Choroid plexus epithelial cell (primary cell): ENCODE measurements around the gene GBE1.
A peak's percentile ranks its signal among the peaks of the same experiment; 100 is the strongest.
"Not testable (repeated sequence)": the region's sequence is repeated elsewhere in the genome, so short reads cannot be mapped to it uniquely, and the experiment has no call there.

Experiments used
- DNase-seq: peaks from one replicate; pipeline ENCODE4 v3.0.0-alpha.2; 2010; ENCODE audit warnings: low read depth
- H3K4me3 ChIP-seq: 2 replicates; pipeline ENCODE4 v1.5.1; 2011; ENCODE audit warnings: low read depth, mild to moderate bottlenecking, control low read depth, low read length, moderate library complexity
- CTCF ChIP-seq: conservative IDR thresholded peaks from 2 replicates; pipeline ENCODE4 v1.5.1; 2011; ENCODE audit warnings: low read depth, mild to moderate bottlenecking, control low read depth, inconsistent platforms, low read length, moderate library complexity

Gene GBE1

DNA sequence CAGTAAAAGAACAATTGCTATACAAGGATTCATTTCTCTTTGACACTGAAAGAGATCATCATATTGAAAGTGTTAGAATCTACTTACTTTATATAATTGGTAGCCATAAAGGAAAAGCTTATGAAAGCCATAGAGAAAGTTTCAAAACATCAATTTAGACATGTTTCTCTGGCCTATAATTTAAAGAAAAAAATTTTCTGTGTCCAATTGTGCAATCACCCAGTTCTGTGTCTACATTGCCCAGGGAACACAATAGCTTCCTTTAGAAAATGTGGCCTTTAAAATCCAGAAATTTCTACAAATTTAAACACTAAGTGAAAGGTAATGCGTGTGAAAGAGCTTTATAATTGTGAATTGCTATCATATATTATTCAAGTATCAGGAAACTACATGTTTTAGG is 259.2 kb downstream of the GBE1 start:
- no peak for TF ChIP-seq CTCF
- no peak for DNase-seq
- no peak overlapping the region for H3K4me3 ChIP-seq

DNA sequence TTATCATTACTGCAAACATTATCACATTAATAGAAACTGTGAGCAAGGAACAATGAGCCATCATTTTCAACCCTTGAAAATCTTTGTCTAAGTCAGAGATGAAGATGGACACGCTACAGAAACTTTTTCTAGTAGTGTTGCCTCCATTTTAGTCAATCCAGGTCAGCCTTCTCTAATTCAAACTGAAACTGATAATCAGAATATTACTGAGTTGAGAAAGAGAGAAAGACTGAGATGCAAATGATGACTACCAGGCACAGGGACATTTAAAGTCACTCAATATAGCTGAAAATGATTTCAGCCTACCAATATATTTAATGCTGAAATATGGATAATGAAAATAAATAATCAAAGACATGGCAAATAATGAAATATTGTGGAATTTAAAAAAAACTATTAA is 261.4 kb downstream of the GBE1 start:
- TF ChIP-seq CTCF, result no peak
- no peak for DNase-seq

DNA sequence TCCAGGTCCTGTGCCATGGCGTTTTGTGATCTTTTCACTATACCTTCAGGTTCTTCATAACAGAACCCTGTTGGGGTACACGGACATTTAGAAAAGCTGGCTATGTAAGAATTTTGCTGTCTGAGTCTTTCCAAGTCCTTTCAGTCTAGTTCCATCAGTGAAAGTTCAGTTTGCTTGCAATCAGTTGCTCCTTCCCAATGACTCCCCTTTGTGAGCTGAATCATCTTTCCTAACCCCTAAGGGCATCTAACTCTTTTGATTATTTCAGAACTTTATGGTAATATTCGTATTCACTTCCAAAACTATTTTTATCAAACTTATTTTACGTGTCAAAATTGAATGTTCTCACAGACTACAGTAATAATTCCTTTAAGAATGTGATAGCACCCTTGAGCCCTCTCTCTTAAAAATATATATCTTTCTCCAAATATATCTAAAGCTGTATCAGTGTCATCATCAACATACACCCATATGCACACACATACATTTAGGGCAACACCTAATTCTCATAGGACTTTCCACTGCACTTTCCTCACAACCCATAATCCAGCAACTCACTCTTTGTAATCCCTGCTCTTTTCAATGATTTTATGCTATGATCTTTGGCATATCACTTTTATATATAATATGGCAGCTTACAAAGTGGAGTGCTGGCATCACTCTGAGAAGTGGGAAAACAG is 263.7 kb downstream of the GBE1 start:
- no peak for DNase-seq
- H3K4me3 ChIP-seq, result no peak overlapping the region
- TF ChIP-seq CTCF, result no peak

More for the DNA sequence above, 261.4 kb downstream of the GBE1 start:
- no peak overlapping the region for H3K4me3 ChIP-seq

GRCh38 chr3:81496407-81497104 is 264.9 kb downstream of the GBE1 start:
- no peak for DNase-seq
- no peak overlapping the region for H3K4me3 ChIP-seq
- TF ChIP-seq CTCF, result no peak

GRCh38 chr3:81492471-81492870 is 269.0 kb downstream of the GBE1 start:
- DNase-seq, H3K4me3 ChIP-seq: not testable (repeated sequence)

DNA sequence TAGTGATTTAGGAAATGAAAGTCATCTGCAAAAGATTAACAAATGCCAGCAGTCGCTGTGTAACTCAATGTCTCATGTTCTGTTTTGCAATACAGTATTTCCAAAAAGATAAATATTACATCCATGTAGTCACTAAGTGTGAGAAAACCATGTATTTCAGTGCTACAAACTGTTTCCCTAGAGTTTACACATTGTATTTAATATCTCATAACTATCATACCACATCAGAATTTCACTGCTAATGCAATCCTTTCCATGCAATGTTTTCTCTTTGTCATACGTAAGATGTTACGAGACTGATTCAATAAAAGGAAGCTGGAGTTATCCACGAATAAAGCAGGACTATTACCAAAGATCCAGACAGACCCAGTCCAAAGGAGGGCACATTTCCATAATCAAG is 269.4 kb downstream of the GBE1 start:
- H3K4me3 ChIP-seq, result no peak overlapping the region
- TF ChIP-seq CTCF, result no peak
- DNase-seq, result peak; percentile 60

DNA sequence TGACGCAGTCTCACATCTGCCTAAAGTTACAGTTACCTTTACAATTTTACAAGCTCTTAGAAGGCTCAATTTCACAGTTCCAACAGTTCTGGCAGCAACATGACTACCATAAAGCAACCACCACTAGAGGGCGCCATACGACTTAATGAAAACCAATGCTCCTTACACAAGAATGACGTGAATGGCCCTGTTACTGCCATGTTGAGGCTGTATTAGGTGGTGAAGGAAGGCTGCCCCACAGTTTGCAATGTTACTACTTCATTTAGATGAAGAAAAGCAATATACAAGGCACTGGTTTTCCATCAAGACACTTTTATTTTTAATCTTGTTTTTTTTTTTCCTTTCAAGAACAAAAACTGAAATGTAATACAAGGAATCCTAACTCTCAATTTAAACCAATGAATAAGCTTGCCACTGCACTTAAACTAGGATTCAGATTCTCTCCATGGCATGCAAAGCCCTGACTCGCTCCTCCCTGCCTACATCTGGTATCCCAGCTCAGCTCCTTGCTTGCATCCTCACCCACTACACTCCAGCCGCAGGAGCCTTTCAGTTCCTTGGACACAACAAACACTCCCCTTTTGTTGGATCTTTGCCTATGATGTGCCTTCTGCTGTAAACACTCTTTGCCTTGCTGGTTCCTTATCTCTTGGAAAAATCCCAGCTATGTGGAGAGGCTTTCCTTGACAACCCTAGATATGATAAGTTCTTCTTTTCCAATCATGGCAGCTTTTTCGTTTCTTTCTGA is 270.7 kb downstream of the GBE1 start:
- H3K4me3 ChIP-seq, result no peak overlapping the region
- peak; percentile 95 for DNase-seq
- peak; percentile 82 for TF ChIP-seq CTCF
